Measurements from ENCODE around the gene CSRP3.

- no peak for TF ChIP-seq CTCF (IDR thresholded peaks at IDR 0.05)
- TF ChIP-seq POLR2AphosphoS5 (IDR thresholded peaks at IDR 0.05), result no peak
- no peak for TF ChIP-seq EP300 (IDR thresholded peaks at IDR 0.05)
- TF ChIP-seq POLR2A (IDR thresholded peaks at IDR 0.05), result no peak
Observed at GRCh38 chr11:19251577-19251976, 49.8 kb upstream of the CSRP3 start.

All from sigmoid colon (tissue), 4 donors.